MM.1S (cell line): ENCODE measurements around the gene DHRS7.

Source experiments
- DNase-seq: peaks from one replicate; pipeline ENCODE4 v3.0.0-alpha.2; 2015
- H2AFZ ChIP-seq: fragments of 300-600 bp; sonication (generic); 2 replicates; pipeline ENCODE4 v1.6.0; 2016; ENCODE audit warnings: antibody characterized with exemption, low read length
- H3F3A ChIP-seq: fragments of 300-600 bp; sonication (generic); 2 replicates; pipeline ENCODE4 v1.6.1; 2016; ENCODE audit warnings: mild to moderate bottlenecking, antibody characterized with exemption, low read length, moderate library complexity, mixed read lengths; ENCODE audit not compliant: insufficient read depth
- H3K27ac ChIP-seq: fragments of 300-600 bp; sonication (generic); 2 replicates; pipeline ENCODE4 v1.5.1; 2016; ENCODE audit warnings: mild to moderate bottlenecking, low read length
- H3K27me3 ChIP-seq: fragments of 300-600 bp; sonication (generic); replicated peaks from 2 replicates; pipeline ENCODE4 v1.6.0; 2016; ENCODE audit warnings: low read length; ENCODE audit not compliant: insufficient read depth
- H3K36me3 ChIP-seq: fragments of 300-600 bp; sonication (generic); replicated peaks from 2 replicates; pipeline ENCODE4 v1.6.1; 2016; ENCODE audit warnings: mild to moderate bottlenecking, low read length, mixed read lengths; ENCODE audit not compliant: insufficient read depth
- H3K4me1 ChIP-seq: fragments of 300-600 bp; sonication (generic); 2 replicates; pipeline ENCODE4 v1.6.1; 2016; ENCODE audit warnings: low read length, mixed read lengths
- H3K4me2 ChIP-seq: fragments of 300-600 bp; sonication (generic); 2 replicates; pipeline ENCODE4 v1.6.0; 2016; ENCODE audit warnings: low read depth, low read length
- H3K4me3 ChIP-seq: fragments of 300-600 bp; sonication (generic); 2 replicates; pipeline ENCODE4 v1.5.1; 2016; ENCODE audit warnings: low read length, mixed read lengths
- H3K79me2 ChIP-seq: fragments of 300-600 bp; sonication (generic); 2 replicates; pipeline ENCODE4 v1.6.1; 2016; ENCODE audit warnings: mixed run types, low read length, mixed read lengths
- H3K9ac ChIP-seq: fragments of 300-600 bp; sonication (generic); 2 replicates; pipeline ENCODE4 v1.6.1; 2016; ENCODE audit warnings: low read length, mixed read lengths
- H3K9me2 ChIP-seq: fragments of 300-600 bp; sonication (generic); replicated peaks from 2 replicates; pipeline ENCODE4 v1.6.1; 2016; ENCODE audit warnings: mild to moderate bottlenecking, low read length, mixed read lengths; ENCODE audit not compliant: insufficient read depth
- H3K9me3 ChIP-seq: fragments of 300-600 bp; sonication (generic); replicated peaks from 2 replicates; pipeline ENCODE4 v1.6.1; 2016; ENCODE audit warnings: mild to moderate bottlenecking, low read length, mixed read lengths; ENCODE audit not compliant: insufficient read depth
- H4K20me1 ChIP-seq: fragments of 300-600 bp; sonication (generic); 2 replicates; pipeline ENCODE4 v1.6.1; 2016; ENCODE audit warnings: mild to moderate bottlenecking, low read length, moderate library complexity, mixed read lengths; ENCODE audit not compliant: insufficient read depth
- CTCF ChIP-seq: fragments of 300-600 bp; sonication (generic); IDR thresholded peaks from 2 replicates; pipeline ENCODE4 v1.5.1; 2016; ENCODE audit warnings: antibody characterized with exemption, low read length, mixed read lengths
- EZH2 ChIP-seq: fragments of 300-600 bp; sonication (generic); optimal IDR thresholded peaks from 2 replicates; pipeline ENCODE3; 2017; ENCODE audit warnings: low read depth, mild to moderate bottlenecking, antibody characterized with exemption, low read length, mixed read lengths
- EZH2phosphoT487 ChIP-seq: fragments of 300-600 bp; sonication (generic); IDR thresholded peaks from 2 replicates; pipeline ENCODE4 v1.6.1; 2018; ENCODE audit warnings: antibody characterized with exemption, low read length

The DHRS7 gene

GRCh38 chr14:60188696-60189095, 23.5 kb upstream of the DHRS7 start:
- H3K79me2 ChIP-seq: no peaks in the 10 kb centered on the region

GRCh38 chr14:60188115-60188514, 22.9 kb upstream of the DHRS7 start:
- Histone ChIP-seq H3K4me1 (no peaks in the 10 kb centered on the region; the same call in 1 of the 2 replicates), H3K9ac (no peak overlapping the region), H3K27me3 (no peaks in the 10 kb centered on the region), H3K27ac (no peak overlapping the region), H3K4me3 (no peak overlapping the region), H3K36me3 (no peaks in the 10 kb centered on the region), H2AFZ (no peak overlapping the region), H3K4me2 (no peak overlapping the region), H3K9me2 (no peaks in the 10 kb centered on the region), H3K9me3 (no peaks in the 10 kb centered on the region), H4K20me1 (no peaks in the 10 kb centered on the region), H3F3A (no peaks in the 10 kb centered on the region), H3K79me2 (no peaks in the 10 kb centered on the region)
- TF ChIP-seq EZH2 (no peak), EZH2phosphoT487 (no peak), CTCF (no peak)
- DNase-seq: no peak

More at GRCh38 chr14:60188696-60189095, 23.5 kb upstream of the DHRS7 start:
- no peaks in the 10 kb centered on the region for H4K20me1 ChIP-seq
- no peaks in the 10 kb centered on the region for H3F3A ChIP-seq
- H3K36me3 ChIP-seq: no peaks in the 10 kb centered on the region
- no peak overlapping the region for H2AFZ ChIP-seq
- no peaks in the 10 kb centered on the region for H3K9me2 ChIP-seq
- H3K27ac ChIP-seq: no peak overlapping the region
- H3K27me3 ChIP-seq: no peaks in the 10 kb centered on the region
- DNase-seq: no peak
- H3K9ac ChIP-seq: no peak overlapping the region
- H3K4me3 ChIP-seq: no peak overlapping the region
- no peaks in the 10 kb centered on the region for H3K4me1 ChIP-seq
- TF ChIP-seq EZH2 (no peak), EZH2phosphoT487 (no peak), CTCF (no peak)
- H3K4me2 ChIP-seq: no peak overlapping the region
- no peaks in the 10 kb centered on the region for H3K9me3 ChIP-seq

- Histone ChIP-seq H3K9me3 (no peaks in the 10 kb centered on the region), H3K36me3 (no peaks in the 10 kb centered on the region), H2AFZ (no peak overlapping the region), H3K4me1 (no peaks in the 10 kb centered on the region; the same call in 1 of the 2 replicates), H3K27me3 (no peaks in the 10 kb centered on the region), H3K79me2 (no peaks in the 10 kb centered on the region), H3K27ac (no peak overlapping the region), H3K4me3 (no peak overlapping the region), H3K9ac (no peak overlapping the region), H3K4me2 (no peak overlapping the region), H4K20me1 (no peaks in the 10 kb centered on the region), H3K9me2 (no peaks in the 10 kb centered on the region), H3F3A (no peaks in the 10 kb centered on the region)
- no peak for TF ChIP-seq EZH2phosphoT487
- TF ChIP-seq EZH2: no peak
- TF ChIP-seq CTCF: no peak
- no peak for DNase-seq
Observed at GRCh38 chr14:60184905-60185555, 19.8 kb upstream of the DHRS7 start.
